Muscle layer of colon (tissue), 2 donors: ENCODE measurements around the gene USP10.
"Not testable (repeated sequence)": the region's sequence is repeated elsewhere in the genome, so short reads cannot be mapped to it uniquely, and the experiment has no call there.

Experiments
- H3K27ac ChIP-seq: one replicate; pipeline ENCODE4 v1.7.0; 2013; ENCODE audit warnings: low read depth, mild to moderate bottlenecking, low read length, moderate library complexity
- H3K27me3 ChIP-seq, 2 donors: one replicate each; pipeline ENCODE4 v1.7.0; 2013; ENCODE audit warnings: low read length in 2 of 2, mild to moderate bottlenecking in 2 of 2; ENCODE audit not compliant: insufficient read depth in 2 of 2, control insufficient read depth in 1 of 2
- H3K36me3 ChIP-seq: one replicate; pipeline ENCODE4 v1.7.0; 2013; ENCODE audit warnings: mild to moderate bottlenecking, low read length; ENCODE audit not compliant: insufficient read depth
- H3K4me1 ChIP-seq: one replicate; pipeline ENCODE4 v1.7.0; 2013; ENCODE audit warnings: mild to moderate bottlenecking, low read length; ENCODE audit not compliant: insufficient read depth
- H3K4me3 ChIP-seq, 2 donors: one replicate each; pipeline ENCODE4 v1.7.0; 2013; ENCODE audit warnings: low read length in 2 of 2, low read depth in 1 of 2, mild to moderate bottlenecking in 1 of 2, moderate library complexity in 1 of 2
- H3K9ac ChIP-seq: one replicate; pipeline ENCODE4 v1.7.0; 2013; ENCODE audit warnings: low read length
- H3K9me3 ChIP-seq: one replicate; pipeline ENCODE4 v1.7.0; 2013; ENCODE audit warnings: mild to moderate bottlenecking, low read length
- donor health status: abdominal sarcoma.
- donor health status: Adenocarcinoma of cecum.

Gene USP10

DNA sequence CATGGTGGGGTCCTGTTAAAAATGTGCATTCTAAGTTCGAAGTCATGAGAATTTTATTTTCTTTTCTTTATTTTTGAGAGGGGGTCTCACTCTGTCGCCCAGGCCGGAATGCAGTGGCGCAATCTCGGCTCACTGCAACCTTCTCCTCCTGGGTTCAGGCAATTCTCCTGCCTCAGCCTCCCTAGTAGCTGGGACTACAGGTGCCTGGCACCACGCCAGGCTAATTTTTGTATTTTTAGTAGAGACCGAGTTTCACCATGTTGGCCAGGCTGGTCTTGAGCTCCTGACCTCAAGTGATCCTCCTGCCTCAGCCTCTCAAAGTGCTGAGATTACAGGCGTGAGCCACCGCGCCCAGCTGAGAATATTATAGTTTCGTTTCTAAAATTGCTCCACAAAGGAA, 48.4 kb downstream of the USP10 start:
- H3K27ac ChIP-seq, H3K9me3 ChIP-seq, H3K4me3 ChIP-seq, H3K9ac ChIP-seq, H3K27me3 ChIP-seq: not testable (repeated sequence)
- peaks cover 12% of the 10 kb centered on the region for H3K36me3 ChIP-seq
- peaks cover 15% of the 10 kb centered on the region for H3K4me1 ChIP-seq

DNA sequence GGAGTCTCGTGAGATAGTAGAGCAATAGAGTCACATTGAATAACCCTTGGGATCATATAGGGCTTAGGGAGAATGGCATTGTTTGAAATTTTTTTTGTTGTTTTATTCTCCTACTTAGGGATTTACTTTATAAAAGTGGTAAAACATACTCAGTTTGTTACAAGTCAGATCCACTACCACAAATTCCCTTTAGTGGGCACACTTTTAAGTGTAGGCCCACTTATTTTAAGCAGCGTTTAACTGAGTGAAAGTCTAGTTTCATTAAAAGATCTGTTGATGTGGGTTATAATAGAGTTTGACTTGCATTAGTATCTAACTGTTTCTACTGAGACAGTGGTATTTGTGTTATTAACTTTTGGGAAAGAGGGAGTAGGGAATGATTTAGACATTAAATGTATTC, 49.3 kb downstream of the USP10 start:
- Histone ChIP-seq H3K4me1 (peaks cover 20% of the 10 kb centered on the region), H3K9ac (no peak overlapping the region), H3K4me3 (no peak overlapping the region), H3K36me3 (peaks cover 12% of the 10 kb centered on the region), H3K9me3 (no peaks in the 10 kb centered on the region), H3K27me3 (no peaks in the 10 kb centered on the region), H3K27ac (no peak overlapping the region)

- Histone ChIP-seq H3K27me3 (no peaks in the 10 kb centered on the region), H3K4me1 (peaks cover 27% of the 10 kb centered on the region), H3K27ac (no peak overlapping the region), H3K36me3 (peaks cover 12% of the 10 kb centered on the region), H3K9me3 (no peaks in the 10 kb centered on the region), H3K9ac (no peak overlapping the region), H3K4me3 (no peak overlapping the region)
Observed at GRCh38 chr16:84749815-84750214, 50.0 kb downstream of the USP10 start.

DNA sequence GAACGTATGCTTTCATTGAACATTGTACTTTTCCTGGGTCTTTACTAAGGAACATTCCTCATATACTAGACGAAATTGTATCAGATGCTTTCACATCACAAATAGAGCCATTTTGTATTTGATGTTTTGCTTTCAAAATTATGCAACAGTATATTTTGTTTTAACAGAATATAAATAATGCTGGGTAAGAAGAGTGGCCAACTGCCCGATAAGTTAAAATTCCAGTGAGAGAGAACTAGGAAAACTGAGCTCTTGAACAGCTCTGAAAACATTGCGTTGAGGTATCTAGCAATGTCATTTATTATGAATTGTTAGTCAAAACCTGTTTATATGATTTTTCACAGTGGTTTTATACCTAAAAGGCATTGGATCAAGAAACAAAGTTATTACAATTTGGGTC, 50.8 kb downstream of the USP10 start:
- peaks cover 33% of the 10 kb centered on the region for H3K4me1 ChIP-seq
- no peak overlapping the region for H3K9ac ChIP-seq
- no peaks in the 10 kb centered on the region for H3K27me3 ChIP-seq
- H3K9me3 ChIP-seq, result no peaks in the 10 kb centered on the region
- H3K4me3 ChIP-seq, result no peak overlapping the region
- no peak overlapping the region for H3K27ac ChIP-seq
- H3K36me3 ChIP-seq, result peaks cover 7% of the 10 kb centered on the region

DNA sequence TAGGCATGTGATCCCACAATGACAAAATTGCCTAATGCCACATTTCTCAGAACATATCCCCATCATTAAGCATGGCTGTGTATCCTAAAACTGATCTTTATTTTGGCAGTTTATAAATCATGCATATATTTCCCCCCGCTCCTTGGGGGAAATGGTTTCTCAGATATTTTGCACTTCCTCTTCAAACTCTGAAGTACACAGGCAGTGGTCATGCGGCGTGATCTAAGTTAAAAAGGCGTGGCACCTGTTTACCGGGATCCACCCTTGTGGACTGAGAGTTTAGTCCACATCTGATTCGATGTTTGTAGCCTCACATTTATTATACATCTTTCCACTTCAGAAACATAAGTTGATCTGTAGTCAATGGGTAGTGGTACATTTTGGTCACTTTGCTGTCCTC, 51.4 kb downstream of the USP10 start:
- no peak overlapping the region for H3K4me3 ChIP-seq
- no peak overlapping the region for H3K27ac ChIP-seq
- peaks cover 33% of the 10 kb centered on the region for H3K4me1 ChIP-seq
- no peak overlapping the region for H3K9ac ChIP-seq
- no peaks in the 10 kb centered on the region for H3K9me3 ChIP-seq
- H3K36me3 ChIP-seq, result peaks cover 3% of the 10 kb centered on the region
- no peaks in the 10 kb centered on the region for H3K27me3 ChIP-seq

DNA sequence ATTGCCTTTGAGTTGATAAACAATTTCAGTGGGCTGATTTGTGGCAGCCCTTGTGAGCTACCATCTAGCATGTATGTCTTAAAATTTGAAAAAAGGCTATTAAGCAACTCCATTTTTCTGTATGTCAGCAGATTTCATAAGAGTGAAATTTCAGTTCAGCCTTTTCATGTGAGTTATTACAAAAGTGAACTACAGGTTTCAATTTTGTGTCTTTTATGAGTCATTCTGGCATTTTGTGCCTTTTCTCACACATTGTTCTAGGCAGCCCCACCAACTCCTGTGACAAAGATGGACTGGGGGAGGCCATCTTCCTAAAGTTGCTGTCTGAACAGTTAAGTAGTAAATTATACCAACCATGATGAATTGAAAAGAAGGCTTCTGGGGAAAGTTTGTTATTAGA, 52.1 kb downstream of the USP10 start:
- Histone ChIP-seq H3K4me1 (peaks cover 33% of the 10 kb centered on the region), H3K4me3 (no peak overlapping the region), H3K27ac (no peak overlapping the region), H3K27me3 (no peaks in the 10 kb centered on the region), H3K9ac (no peak overlapping the region), H3K36me3 (no peaks in the 10 kb centered on the region), H3K9me3 (no peaks in the 10 kb centered on the region)

- Histone ChIP-seq H3K27me3 (no peaks in the 10 kb centered on the region), H3K4me1 (peaks cover 33% of the 10 kb centered on the region), H3K9ac (no peak overlapping the region), H3K4me3 (no peak overlapping the region), H3K27ac (no peak overlapping the region), H3K9me3 (no peaks in the 10 kb centered on the region), H3K36me3 (no peaks in the 10 kb centered on the region)
Observed at GRCh38 chr16:84752600-84752999, 52.8 kb downstream of the USP10 start.

DNA sequence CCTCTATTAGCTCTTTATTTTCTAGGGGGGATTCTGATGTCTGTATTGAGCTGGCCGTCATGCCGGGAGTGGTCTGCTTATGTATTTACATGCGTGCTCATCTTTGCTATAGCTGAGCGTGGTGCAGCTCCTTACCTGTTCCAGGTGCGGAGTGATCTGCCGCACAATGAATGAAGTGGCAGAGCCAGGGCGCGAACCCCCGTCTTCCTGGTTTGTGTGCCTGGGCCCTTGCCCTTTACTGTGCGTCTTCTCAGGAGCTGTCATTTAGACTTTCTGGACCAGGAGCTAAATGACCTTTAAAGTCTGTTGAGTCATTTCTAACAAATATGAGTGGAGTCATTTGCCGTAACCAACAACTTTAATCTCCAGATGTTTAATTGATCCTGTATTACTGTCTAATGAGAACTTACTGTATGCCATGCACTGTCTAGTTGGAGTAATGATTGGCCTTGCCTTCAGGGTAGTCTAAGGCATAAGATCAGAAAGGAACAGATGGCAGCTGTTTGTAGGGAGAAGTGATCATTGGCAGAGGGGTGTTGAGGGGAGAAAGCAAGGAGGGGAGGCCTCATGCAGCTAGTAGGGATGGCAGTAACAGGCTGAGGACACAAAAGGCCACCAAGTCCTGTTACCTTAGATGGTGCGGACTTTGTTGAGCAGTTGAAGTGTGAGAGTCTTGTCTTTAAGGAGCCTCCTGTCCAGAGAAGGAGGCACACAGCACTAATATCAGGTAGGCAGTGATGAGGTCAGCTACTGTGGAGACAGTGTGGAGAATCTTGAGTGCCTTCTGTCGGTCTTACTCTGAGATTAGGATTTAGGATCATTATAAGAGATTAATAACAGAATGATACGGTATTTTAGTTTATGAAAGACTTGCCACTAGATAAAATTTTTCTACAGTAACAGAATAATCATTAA, 53.9 kb downstream of the USP10 start:
- Histone ChIP-seq H3K9me3 (no peaks in the 10 kb centered on the region), H3K36me3 (no peaks in the 10 kb centered on the region), H3K4me3 (no peak overlapping the region), H3K27me3 (no peaks in the 10 kb centered on the region), H3K9ac (no peak overlapping the region), H3K27ac (no peak overlapping the region), H3K4me1 (peaks cover 42% of the 10 kb centered on the region)

- Histone ChIP-seq H3K27ac (no peak overlapping the region), H3K9ac (no peak overlapping the region), H3K36me3 (no peaks in the 10 kb centered on the region), H3K4me3 (no peak overlapping the region), H3K27me3 (no peaks in the 10 kb centered on the region), H3K9me3 (no peaks in the 10 kb centered on the region), H3K4me1 (peaks cover 49% of the 10 kb centered on the region)
Observed at GRCh38 chr16:84754353-84754856, 54.6 kb downstream of the USP10 start.

GRCh38 chr16:84754956-84755672, 55.3 kb downstream of the USP10 start:
- Histone ChIP-seq H3K4me3 (no peak overlapping the region), H3K9ac (no peak overlapping the region), H3K4me1 (peaks cover 43% of the 10 kb centered on the region), H3K27me3 (no peaks in the 10 kb centered on the region), H3K27ac (no peak overlapping the region), H3K9me3 (no peaks in the 10 kb centered on the region), H3K36me3 (no peaks in the 10 kb centered on the region)

DNA sequence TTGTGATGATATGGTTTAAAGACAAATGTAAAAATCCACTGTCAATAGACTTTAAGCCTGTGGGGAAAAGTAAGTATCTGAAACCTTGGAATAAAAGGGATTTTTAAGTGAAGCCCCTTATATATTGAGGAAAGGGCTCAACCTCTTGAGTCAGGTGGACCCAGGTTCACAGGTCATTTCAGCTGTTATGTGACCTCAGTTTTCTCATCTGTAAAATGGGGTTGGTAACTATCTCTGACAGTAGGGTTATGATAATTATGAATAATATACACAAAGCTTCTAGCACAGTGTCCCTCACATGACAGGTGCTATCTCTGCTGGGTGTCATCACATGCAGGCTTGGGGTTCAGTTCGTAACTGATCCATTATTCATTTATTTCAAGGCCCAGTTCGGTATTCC, 57.0 kb downstream of the USP10 start:
- Histone ChIP-seq H3K9ac (no peak overlapping the region), H3K27ac (no peak overlapping the region), H3K4me3 (no peak overlapping the region), H3K4me1 (peaks cover 35% of the 10 kb centered on the region), H3K27me3 (no peaks in the 10 kb centered on the region), H3K36me3 (peaks cover 13% of the 10 kb centered on the region), H3K9me3 (no peaks in the 10 kb centered on the region)
